GM23338 (cell line): Measurements from ENCODE around the gene WIPF3.

Experiments used
- CREB1 ChIP-seq: fragments of 250-450 bp; sonication (Bioruptor Pico); IDR thresholded peaks from 2 replicates; pipeline ENCODE4 v1.5.0; 2020; ENCODE audit warnings: low read depth, mild to moderate bottlenecking, moderate library complexity
- POLR2AphosphoS5 ChIP-seq: IDR thresholded peaks from 2 replicates; pipeline ENCODE4 v1.6.1; 2016; ENCODE audit warnings: antibody characterized with exemption, low read depth
- TF ChIP-seq, protein P1 (sequence below), 2 experiments: fragments of 200-600 bp in 1 of 2; sonication (generic) in 1 of 2; conservative IDR thresholded peaks; 2 replicates each; pipeline versions ENCODE4 v1.5.1 to v1.6.1; 2016 to 2017; ENCODE audit warnings: antibody characterized with exemption in 2 of 2, low read depth in 2 of 2, mild to moderate bottlenecking in 2 of 2, moderate library complexity in 1 of 2
- TF ChIP-seq, protein P2 (sequence below): IDR thresholded peaks from one replicate; pipeline ENCODE4 v1.6.1; 2018; ENCODE audit warnings: antibody characterized with exemption; ENCODE audit not compliant: unreplicated experiment

DNA sequence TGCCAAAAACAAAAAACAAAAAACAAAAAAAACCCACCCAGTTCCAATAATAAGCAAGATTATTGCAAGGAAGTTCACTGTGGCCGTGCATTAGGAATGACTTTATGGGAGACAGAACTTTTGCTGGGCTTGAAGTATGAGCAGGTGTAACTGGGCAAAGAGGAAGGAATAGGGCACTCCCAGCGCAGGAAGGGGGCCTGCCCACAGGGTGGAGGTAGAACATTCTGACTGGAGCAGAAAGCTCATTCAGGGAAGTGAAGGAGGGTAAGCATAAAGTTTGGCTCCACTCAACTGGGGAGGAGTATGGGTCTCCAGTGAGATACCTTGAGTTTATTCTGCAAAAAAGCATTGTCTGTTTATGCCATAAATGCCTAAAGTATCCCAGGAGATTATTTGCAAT is 42.1 kb upstream of the WIPF3 start:
- TF ChIP-seq, protein P1, sequence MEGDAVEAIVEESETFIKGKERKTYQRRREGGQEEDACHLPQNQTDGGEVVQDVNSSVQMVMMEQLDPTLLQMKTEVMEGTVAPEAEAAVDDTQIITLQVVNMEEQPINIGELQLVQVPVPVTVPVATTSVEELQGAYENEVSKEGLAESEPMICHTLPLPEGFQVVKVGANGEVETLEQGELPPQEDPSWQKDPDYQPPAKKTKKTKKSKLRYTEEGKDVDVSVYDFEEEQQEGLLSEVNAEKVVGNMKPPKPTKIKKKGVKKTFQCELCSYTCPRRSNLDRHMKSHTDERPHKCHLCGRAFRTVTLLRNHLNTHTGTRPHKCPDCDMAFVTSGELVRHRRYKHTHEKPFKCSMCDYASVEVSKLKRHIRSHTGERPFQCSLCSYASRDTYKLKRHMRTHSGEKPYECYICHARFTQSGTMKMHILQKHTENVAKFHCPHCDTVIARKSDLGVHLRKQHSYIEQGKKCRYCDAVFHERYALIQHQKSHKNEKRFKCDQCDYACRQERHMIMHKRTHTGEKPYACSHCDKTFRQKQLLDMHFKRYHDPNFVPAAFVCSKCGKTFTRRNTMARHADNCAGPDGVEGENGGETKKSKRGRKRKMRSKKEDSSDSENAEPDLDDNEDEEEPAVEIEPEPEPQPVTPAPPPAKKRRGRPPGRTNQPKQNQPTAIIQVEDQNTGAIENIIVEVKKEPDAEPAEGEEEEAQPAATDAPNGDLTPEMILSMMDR (conservative IDR thresholded peaks at IDR 0.05; ENCODE audit: low read depth in 2 of 2): peak; percentile 69 to 88
- TF ChIP-seq POLR2AphosphoS5 (no peak), CREB1 (CRISPR knock-in tag) (no peak)
- TF ChIP-seq, protein P2, sequence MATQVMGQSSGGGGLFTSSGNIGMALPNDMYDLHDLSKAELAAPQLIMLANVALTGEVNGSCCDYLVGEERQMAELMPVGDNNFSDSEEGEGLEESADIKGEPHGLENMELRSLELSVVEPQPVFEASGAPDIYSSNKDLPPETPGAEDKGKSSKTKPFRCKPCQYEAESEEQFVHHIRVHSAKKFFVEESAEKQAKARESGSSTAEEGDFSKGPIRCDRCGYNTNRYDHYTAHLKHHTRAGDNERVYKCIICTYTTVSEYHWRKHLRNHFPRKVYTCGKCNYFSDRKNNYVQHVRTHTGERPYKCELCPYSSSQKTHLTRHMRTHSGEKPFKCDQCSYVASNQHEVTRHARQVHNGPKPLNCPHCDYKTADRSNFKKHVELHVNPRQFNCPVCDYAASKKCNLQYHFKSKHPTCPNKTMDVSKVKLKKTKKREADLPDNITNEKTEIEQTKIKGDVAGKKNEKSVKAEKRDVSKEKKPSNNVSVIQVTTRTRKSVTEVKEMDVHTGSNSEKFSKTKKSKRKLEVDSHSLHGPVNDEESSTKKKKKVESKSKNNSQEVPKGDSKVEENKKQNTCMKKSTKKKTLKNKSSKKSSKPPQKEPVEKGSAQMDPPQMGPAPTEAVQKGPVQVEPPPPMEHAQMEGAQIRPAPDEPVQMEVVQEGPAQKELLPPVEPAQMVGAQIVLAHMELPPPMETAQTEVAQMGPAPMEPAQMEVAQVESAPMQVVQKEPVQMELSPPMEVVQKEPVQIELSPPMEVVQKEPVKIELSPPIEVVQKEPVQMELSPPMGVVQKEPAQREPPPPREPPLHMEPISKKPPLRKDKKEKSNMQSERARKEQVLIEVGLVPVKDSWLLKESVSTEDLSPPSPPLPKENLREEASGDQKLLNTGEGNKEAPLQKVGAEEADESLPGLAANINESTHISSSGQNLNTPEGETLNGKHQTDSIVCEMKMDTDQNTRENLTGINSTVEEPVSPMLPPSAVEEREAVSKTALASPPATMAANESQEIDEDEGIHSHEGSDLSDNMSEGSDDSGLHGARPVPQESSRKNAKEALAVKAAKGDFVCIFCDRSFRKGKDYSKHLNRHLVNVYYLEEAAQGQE: no peak
